Memory B cell (primary cell): ENCODE data around the gene DAZAP1.
A peak's percentile ranks its signal among the peaks of the same experiment; 100 is the strongest.

Experiments used
- ATAC-seq: fragments of 150-1000 bp; cut with Tn5 transposase; 2 replicates; pipeline ENCODE4 v1.10.0; 2021; ENCODE audit warnings: low read depth, mild to moderate bottlenecking, moderate library complexity
- DNase-seq, 2 donors: peaks; one replicate each; pipeline ENCODE4 v3.0.0; 2022; ENCODE audit warnings: low spot score in 2 of 2
- H3K27ac Mint-ChIP-seq: one replicate; pipeline ENCODE4 v1.8.0; 2022; ENCODE audit warnings: mild to moderate bottlenecking, moderate library complexity, mixed read lengths
- H3K27me3 Mint-ChIP-seq: one replicate; pipeline ENCODE4 v1.8.0; 2022; ENCODE audit warnings: mixed read lengths
- H3K36me3 Mint-ChIP-seq: one replicate; pipeline ENCODE4 v1.8.0; 2022; ENCODE audit warnings: mild to moderate bottlenecking, mixed read lengths
- H3K4me1 Mint-ChIP-seq: one replicate; pipeline ENCODE4 v1.8.0; 2022; ENCODE audit warnings: mixed read lengths
- H3K4me3 Mint-ChIP-seq: one replicate; pipeline ENCODE4 v1.8.0; 2022; ENCODE audit warnings: mild to moderate bottlenecking, moderate library complexity, mixed read lengths
- H3K9me3 Mint-ChIP-seq: one replicate; pipeline ENCODE4 v1.8.0; 2022; ENCODE audit warnings: mixed read lengths

DAZAP1 gene

GRCh38 chr19:1408300-1409203 is 1.2 kb downstream of the DAZAP1 start:
- H3K27me3 Mint-ChIP-seq, result peaks cover 4% of the 10 kb centered on the region
- no peaks in the 10 kb centered on the region for H3K9me3 Mint-ChIP-seq
- ATAC-seq (no peak), DNase-seq (peak; percentile 24 to 41)
- H3K4me3 Mint-ChIP-seq, result peak overlapping the region; percentile 88
- peaks cover 29% of the 10 kb centered on the region for H3K4me1 Mint-ChIP-seq
- H3K27ac Mint-ChIP-seq, result peak overlapping the region; percentile 73
- no peaks in the 10 kb centered on the region for H3K36me3 Mint-ChIP-seq

DNA sequence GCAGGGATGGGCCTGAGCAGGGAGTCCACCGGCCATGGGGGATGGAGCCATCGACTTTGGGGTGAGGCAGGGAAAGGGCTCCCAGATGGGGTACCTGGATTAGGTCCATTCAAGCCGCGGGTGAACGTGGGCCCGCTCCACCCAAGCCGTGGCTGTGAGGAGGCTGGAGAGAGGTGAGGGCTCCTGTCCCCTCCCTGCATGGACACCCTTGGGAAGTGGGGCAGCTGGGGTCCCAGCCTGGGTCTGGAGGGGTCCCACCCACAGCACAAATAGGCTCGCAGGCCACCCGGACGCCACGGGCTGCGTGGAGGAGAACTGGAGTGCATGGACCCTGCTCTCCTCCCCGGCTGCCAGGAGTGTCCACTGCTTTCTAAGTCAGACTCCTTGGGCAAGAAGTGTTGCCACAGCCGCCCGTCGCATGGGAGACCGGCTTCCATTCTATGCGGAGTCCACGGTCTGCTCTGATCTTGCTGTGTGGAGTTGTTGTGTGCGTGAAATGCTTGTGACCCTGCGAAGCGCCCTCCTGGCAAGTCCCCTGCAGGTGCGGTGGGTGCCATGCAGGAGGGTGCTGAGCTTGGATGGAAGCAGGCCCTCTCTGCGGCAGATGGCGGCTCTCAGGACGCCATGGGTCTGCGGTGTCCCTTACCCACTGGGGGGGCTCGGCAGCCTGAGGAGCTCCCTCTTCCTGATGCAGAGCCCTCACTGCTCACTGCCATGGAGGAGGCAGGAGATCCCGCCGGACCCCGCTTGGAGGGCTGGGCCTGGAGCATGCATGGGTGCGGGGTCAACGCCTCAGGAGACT is 2.0 kb downstream of the DAZAP1 start:
- DNase-seq (no peak), ATAC-seq (no peak)
- Mint-ChIP-seq H3K9me3 (no peaks in the 10 kb centered on the region), H3K27me3 (peaks cover 2% of the 10 kb centered on the region), H3K4me3 (peak overlapping the region; percentile 88), H3K4me1 (peaks cover 29% of the 10 kb centered on the region), H3K27ac (no peak overlapping the region), H3K36me3 (no peaks in the 10 kb centered on the region)

- H3K4me3 Mint-ChIP-seq, result peak overlapping the region; percentile 88
- no peaks in the 10 kb centered on the region for H3K36me3 Mint-ChIP-seq
- peaks cover 35% of the 10 kb centered on the region for H3K4me1 Mint-ChIP-seq
- peak overlapping the region; percentile 9 for H3K27ac Mint-ChIP-seq
- DNase-seq, result no peak
- no peaks in the 10 kb centered on the region for H3K9me3 Mint-ChIP-seq
- H3K27me3 Mint-ChIP-seq, result no peaks in the 10 kb centered on the region
- no peak for ATAC-seq
Observed at GRCh38 chr19:1410136-1410786, 2.9 kb downstream of the DAZAP1 start.

DNA sequence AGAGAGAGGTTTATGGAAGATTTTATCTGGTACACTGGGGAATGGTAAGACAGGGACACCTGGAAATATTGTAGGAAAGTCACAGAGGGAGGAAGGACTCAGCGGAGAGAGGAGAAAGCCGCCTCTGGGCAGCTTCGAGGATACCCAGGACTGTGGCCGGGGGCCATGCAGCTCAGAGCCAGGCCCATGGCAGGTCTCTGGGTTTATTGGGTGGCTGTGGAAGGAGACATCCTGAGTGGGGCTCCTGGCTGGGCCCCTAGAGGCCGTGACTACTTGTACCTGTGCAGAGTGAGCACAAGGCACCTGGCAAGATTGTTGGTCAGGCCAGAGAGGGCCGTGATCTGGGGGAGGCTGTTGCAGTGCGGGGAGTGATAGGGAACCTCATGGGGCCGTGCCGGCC is 3.4 kb downstream of the DAZAP1 start:
- Mint-ChIP-seq H3K27me3 (no peaks in the 10 kb centered on the region), H3K4me1 (peaks cover 37% of the 10 kb centered on the region), H3K9me3 (no peaks in the 10 kb centered on the region), H3K4me3 (peak overlapping the region; percentile 88), H3K27ac (peak overlapping the region; percentile 9), H3K36me3 (no peaks in the 10 kb centered on the region)
- no peak for ATAC-seq
- no peak for DNase-seq

- no peaks in the 10 kb centered on the region for H3K27me3 Mint-ChIP-seq
- peak overlapping the region; percentile 8 for H3K4me3 Mint-ChIP-seq
- H3K9me3 Mint-ChIP-seq, result no peaks in the 10 kb centered on the region
- no peak for ATAC-seq
- no peak for DNase-seq
- H3K27ac Mint-ChIP-seq, result no peak overlapping the region
- H3K36me3 Mint-ChIP-seq, result no peaks in the 10 kb centered on the region
- H3K4me1 Mint-ChIP-seq, result peaks cover 37% of the 10 kb centered on the region
Observed at GRCh38 chr19:1411255-1412191, 4.1 kb downstream of the DAZAP1 start.

DNA sequence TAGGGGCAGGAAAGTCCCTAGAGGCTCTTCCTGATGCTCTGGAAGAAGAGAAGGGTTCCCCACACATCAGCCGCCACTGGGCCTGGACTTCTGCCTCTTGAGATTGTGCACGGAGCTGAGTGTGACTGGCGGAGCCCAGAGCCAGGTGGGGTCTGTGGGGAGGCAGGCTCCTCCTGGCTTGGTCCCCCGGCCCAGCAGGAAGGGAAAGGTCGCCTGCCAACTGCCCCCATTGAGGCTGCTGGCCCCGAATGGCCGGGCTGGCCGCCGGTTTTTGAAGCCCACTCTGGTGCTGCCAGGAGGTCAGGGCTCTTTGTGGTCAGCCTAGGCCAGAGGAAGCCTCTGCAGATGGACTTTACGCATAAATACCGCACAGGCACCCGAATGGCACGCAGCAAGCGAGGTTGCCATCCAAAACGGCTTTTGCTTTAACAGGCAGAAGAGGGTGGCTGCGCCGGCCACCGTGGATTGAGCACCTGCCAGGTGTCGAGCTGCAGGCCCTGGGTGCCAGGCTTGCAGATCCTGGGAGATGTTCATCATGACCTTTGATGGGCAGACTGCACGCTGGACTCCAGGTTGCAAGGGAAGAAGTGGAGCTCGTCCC is 5.0 kb downstream of the DAZAP1 start:
- no peak for DNase-seq
- Mint-ChIP-seq H3K27ac (no peak overlapping the region), H3K4me3 (no peak overlapping the region), H3K27me3 (no peaks in the 10 kb centered on the region), H3K36me3 (peaks cover 2% of the 10 kb centered on the region), H3K9me3 (no peaks in the 10 kb centered on the region), H3K4me1 (peaks cover 36% of the 10 kb centered on the region)
- ATAC-seq, result no peak

GRCh38 chr19:1412995-1413800 is 5.8 kb downstream of the DAZAP1 start:
- peaks cover 4% of the 10 kb centered on the region for H3K36me3 Mint-ChIP-seq
- DNase-seq (no peak), ATAC-seq (no peak)
- no peak overlapping the region for H3K27ac Mint-ChIP-seq
- no peak overlapping the region for H3K4me3 Mint-ChIP-seq
- no peaks in the 10 kb centered on the region for H3K27me3 Mint-ChIP-seq
- peaks cover 36% of the 10 kb centered on the region for H3K4me1 Mint-ChIP-seq
- no peaks in the 10 kb centered on the region for H3K9me3 Mint-ChIP-seq

GRCh38 chr19:1416014-1416841 is 8.8 kb downstream of the DAZAP1 start:
- Mint-ChIP-seq H3K36me3 (peaks cover 13% of the 10 kb centered on the region), H3K27ac (no peak overlapping the region), H3K4me3 (no peak overlapping the region), H3K9me3 (no peaks in the 10 kb centered on the region), H3K27me3 (no peaks in the 10 kb centered on the region), H3K4me1 (peaks cover 18% of the 10 kb centered on the region)
- ATAC-seq (no peak), DNase-seq (no peak)

- peaks cover 13% of the 10 kb centered on the region for H3K36me3 Mint-ChIP-seq
Observed at GRCh38 chr19:1417145-1417544, 9.8 kb downstream of the DAZAP1 start.

DNA sequence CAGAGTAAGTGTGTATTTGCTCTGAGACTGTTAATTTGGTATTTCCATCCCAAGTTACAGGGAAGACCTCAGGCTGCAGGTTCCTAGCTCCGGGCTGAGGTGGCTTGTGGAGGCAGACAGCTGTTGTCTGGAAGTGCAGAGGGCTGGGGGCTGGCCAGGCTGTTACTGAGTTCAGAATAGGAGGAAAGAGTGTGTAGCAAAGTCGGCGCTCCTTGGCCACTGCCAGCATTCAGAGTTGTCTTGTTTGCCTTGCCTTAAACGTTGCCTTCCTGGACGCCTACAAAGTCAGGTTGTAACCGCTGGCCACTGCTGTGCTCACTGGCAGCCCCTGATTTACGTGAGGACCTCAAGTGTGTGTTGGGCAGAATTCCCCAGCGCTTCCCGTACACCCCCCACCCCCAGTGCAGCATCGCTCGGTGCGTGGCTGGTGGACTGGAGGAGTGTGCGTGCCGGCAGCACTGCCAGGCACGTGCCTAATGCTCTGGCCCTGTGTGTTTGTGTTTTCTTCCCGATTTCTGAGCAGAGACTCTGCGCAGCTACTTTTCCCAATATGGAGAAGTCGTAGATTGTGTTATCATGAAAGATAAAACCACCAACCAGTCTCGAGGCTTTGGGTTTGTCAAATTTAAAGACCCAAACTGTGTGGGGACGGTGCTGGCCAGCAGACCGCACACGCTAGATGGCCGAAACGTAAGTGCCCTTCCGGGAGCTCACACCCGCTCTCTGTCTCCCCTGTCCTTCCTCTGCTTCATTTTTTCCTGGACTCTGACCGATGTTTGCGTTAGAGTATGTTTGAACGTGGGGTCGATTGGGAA is 10.5 kb downstream of the DAZAP1 start:
- H3K27ac Mint-ChIP-seq, result peak overlapping the region; percentile 55
- H3K4me1 Mint-ChIP-seq, result peaks cover 12% of the 10 kb centered on the region
- peaks cover 16% of the 10 kb centered on the region for H3K36me3 Mint-ChIP-seq

More at GRCh38 chr19:1417145-1417544, 9.8 kb downstream of the DAZAP1 start:
- no peaks in the 10 kb centered on the region for H3K27me3 Mint-ChIP-seq
- H3K9me3 Mint-ChIP-seq, result no peaks in the 10 kb centered on the region
- peaks cover 12% of the 10 kb centered on the region for H3K4me1 Mint-ChIP-seq
- ATAC-seq (no peak), DNase-seq (no peak)
- no peak overlapping the region for H3K4me3 Mint-ChIP-seq
- H3K27ac Mint-ChIP-seq, result peak overlapping the region; percentile 55

DNA sequence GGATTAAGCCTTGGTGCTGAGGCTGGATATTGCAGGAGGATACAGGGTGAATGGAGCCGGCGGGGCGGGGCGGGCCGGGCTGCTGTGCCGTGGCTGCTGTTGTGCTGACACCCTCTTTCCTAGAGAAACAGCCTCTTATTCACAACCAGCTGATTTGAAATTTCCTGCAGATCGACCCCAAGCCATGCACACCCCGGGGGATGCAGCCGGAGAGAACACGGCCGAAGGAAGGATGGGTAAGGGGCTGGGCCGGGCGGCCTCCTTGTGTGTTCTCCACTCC is 11.1 kb downstream of the DAZAP1 start:
- Mint-ChIP-seq H3K27me3 (no peaks in the 10 kb centered on the region), H3K4me3 (no peak overlapping the region), H3K4me1 (peaks cover 12% of the 10 kb centered on the region), H3K27ac (no peak overlapping the region), H3K36me3 (peaks cover 21% of the 10 kb centered on the region), H3K9me3 (no peaks in the 10 kb centered on the region)
- ATAC-seq (no peak), DNase-seq (no peak)

More for the DNA sequence above, 10.5 kb downstream of the DAZAP1 start:
- no peaks in the 10 kb centered on the region for H3K9me3 Mint-ChIP-seq
- DNase-seq (no peak), ATAC-seq (no peak)
- no peaks in the 10 kb centered on the region for H3K27me3 Mint-ChIP-seq
- no peak overlapping the region for H3K4me3 Mint-ChIP-seq
